ENCODE results near the gene BRD3. TPM values are rescaled to one million over a fixed set of nuclear protein-coding genes. Genes with fewer than 3 reads are reported as not detected.

The BRD3 gene
- polyA plus RNA-seq, 3 donors, result 16.4 to 18.2 (median 17.1) TPM

- peaks cover 33% of the 10 kb centered on the region for H3K79me2 ChIP-seq (ENCODE audit: insufficient read depth, low read length)
- WGBS (ENCODE audit: insufficient coverage), result 30% methylated on average over 23 of the region's 31 CpGs
- peaks cover 30 to 36% of the 10 kb centered on the region in 2 donors for H3K4me1 ChIP-seq (ENCODE audit: control insufficient read depth in 1 of 2, insufficient read depth in 2 of 2, low read length in 2 of 2)
- peak overlapping the region; percentile 81 for H3K9ac ChIP-seq (ENCODE audit: insufficient read depth, low read length, poor library complexity, severe bottlenecking)
- Mint-ChIP-seq H3K9me3 (no peaks in the 10 kb centered on the region), H3K36me3 (peaks cover 1 to 2% of the 10 kb centered on the region in 2 donors), H3K4me3 (peak overlapping the region; percentile 87), H3K27me3 (ENCODE audit: low read depth in 3 of 3) (peaks cover 23 to 30% (median 27%) of the 10 kb centered on the region in 3 donors), H3K4me1 (peaks cover 33% of the 10 kb centered on the region), H3K27ac (peak overlapping the region; percentile 59 to 89 (median 84))
- no peaks in the 10 kb centered on the region for H3K36me3 ChIP-seq (replicated peaks in 1 of 2; ENCODE audit: control insufficient read depth in 1 of 2, insufficient read depth in 2 of 2, low read length in 2 of 2)
- TF ChIP-seq, protein P1, sequence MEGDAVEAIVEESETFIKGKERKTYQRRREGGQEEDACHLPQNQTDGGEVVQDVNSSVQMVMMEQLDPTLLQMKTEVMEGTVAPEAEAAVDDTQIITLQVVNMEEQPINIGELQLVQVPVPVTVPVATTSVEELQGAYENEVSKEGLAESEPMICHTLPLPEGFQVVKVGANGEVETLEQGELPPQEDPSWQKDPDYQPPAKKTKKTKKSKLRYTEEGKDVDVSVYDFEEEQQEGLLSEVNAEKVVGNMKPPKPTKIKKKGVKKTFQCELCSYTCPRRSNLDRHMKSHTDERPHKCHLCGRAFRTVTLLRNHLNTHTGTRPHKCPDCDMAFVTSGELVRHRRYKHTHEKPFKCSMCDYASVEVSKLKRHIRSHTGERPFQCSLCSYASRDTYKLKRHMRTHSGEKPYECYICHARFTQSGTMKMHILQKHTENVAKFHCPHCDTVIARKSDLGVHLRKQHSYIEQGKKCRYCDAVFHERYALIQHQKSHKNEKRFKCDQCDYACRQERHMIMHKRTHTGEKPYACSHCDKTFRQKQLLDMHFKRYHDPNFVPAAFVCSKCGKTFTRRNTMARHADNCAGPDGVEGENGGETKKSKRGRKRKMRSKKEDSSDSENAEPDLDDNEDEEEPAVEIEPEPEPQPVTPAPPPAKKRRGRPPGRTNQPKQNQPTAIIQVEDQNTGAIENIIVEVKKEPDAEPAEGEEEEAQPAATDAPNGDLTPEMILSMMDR (IDR thresholded peaks at IDR 0.05), result no peak
- peak overlapping the region; percentile 93 for H3K4me2 ChIP-seq (replicated peaks; ENCODE audit: extremely low read depth, low read length, poor library complexity, severe bottlenecking)
- H3K27ac ChIP-seq (ENCODE audit: low read depth in 1 of 2, low read length in 2 of 2), result peak overlapping the region; percentile 13 to 80
- H3K9me3 ChIP-seq (replicated peaks in 1 of 2; ENCODE audit: control insufficient read depth in 1 of 2, insufficient read depth in 1 of 2, low read length in 2 of 2), result no peaks in the 10 kb centered on the region
- peaks cover 32% of the 10 kb centered on the region for H4K20me1 ChIP-seq (ENCODE audit: insufficient read depth, low read length)
- peak in 1 of 3 donors; percentile 2 for DNase-seq
- intact Hi-C loops (cut with micrococcal nuclease), result loop anchor here (1.0 to 10.0 kb wide), 4 partner anchors 44 to 856 kb away; partner anchors contain the start of genes WDR5 (in 2 of the 2), BRD3OS (in 1 of the 2) and RXRA (in 1 of the 2)
- H3K4me3 ChIP-seq (replicated peaks in 1 of 3; ENCODE audit: low read depth in 2 of 3, low read length in 3 of 3), result peak overlapping the region; percentile 53 to 86 (median 76)
- peak overlapping the region; percentile 90 for H2AFZ ChIP-seq (ENCODE audit: insufficient read depth, low read depth, low read length, poor library complexity, severe bottlenecking)
- H3K27me3 ChIP-seq (ENCODE audit: control insufficient read depth in 2 of 2, insufficient read depth in 2 of 2, low read length in 2 of 2), result peaks cover 0 to 19% of the 10 kb centered on the region in 2 donors
Measured at GRCh38 chr9:134068744-134069479, 1.1 kb upstream of the BRD3 start.

DNA sequence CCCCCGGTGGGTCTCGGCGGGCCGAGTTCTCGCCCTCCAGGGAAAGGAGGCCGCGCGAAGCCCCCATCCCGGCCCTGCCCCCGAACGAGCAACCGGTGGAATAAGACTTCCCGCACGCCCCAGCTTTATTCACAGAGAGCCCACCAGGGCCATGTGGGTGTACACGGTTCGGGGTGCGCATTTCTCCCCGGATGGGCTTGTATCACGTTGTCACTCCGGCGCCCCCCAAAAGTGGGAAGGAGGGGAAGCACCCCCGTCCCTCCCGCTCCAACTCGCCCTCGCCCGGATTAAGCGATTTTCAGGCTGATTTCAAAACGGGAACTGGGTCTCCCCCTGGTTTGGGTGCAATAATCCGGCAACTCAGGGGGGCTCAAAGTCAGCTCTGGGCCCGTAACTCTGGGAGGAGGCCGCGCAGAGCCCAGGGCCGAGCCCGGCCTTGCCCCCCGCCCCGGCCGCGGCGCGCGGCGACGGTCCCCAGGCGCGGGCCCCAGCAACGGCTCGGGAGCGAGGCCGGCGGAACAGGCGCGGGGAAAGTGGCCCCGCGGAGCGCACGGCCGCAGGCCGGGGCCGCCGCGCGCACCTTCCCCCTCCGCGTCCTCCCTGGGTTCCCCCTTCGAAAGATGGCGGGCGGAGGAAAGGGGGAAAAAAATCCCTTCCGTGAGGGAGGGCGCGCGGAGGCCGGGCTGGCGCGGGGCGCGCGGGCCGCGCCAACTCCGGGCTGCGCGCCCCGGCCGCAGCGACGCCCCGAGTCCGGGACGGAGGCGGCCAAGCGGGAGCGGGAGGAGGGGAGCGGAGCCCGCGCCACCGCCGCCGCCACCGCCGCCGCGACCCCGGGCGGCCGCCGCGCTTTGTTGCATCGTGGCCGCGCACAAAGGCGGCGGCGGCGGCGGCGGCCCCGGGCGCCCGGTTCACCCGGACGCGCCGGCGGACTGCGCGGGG, 644 bp downstream of the BRD3 start:
- H3K4me3 ChIP-seq (replicated peaks in 1 of 3; ENCODE audit: low read depth in 2 of 3, low read length in 3 of 3), result peak overlapping the region; percentile 43 to 87 (median 73)
- peaks cover 0 to 19% of the 10 kb centered on the region in 2 donors for H3K27me3 ChIP-seq (ENCODE audit: control insufficient read depth in 2 of 2, insufficient read depth in 2 of 2, low read length in 2 of 2)
- TF ChIP-seq, protein P1 (IDR thresholded peaks at IDR 0.05), result no peak
- DNase-seq, result peak in 1 of 3 donors; percentile 44
- H3K36me3 Mint-ChIP-seq, result peaks cover 12 to 18% of the 10 kb centered on the region in 2 donors
- H2AFZ ChIP-seq (ENCODE audit: insufficient read depth, low read depth, low read length, poor library complexity, severe bottlenecking), result no peak overlapping the region
- peak overlapping the region; percentile 83 to 95 (median 92) for H3K27ac Mint-ChIP-seq
- peak overlapping the region; percentile 61 to 80 for H3K27ac ChIP-seq (ENCODE audit: low read depth in 1 of 2, low read length in 2 of 2)
- under 1% methylated on average over 122 of the region's 126 CpGs for WGBS (ENCODE audit: insufficient coverage)
- H3K9me3 ChIP-seq (replicated peaks in 1 of 2; ENCODE audit: control insufficient read depth in 1 of 2, insufficient read depth in 1 of 2, low read length in 2 of 2), result no peaks in the 10 kb centered on the region
- peaks cover 47% of the 10 kb centered on the region for H3K4me1 Mint-ChIP-seq
- H4K20me1 ChIP-seq (ENCODE audit: insufficient read depth, low read length), result peaks cover 49% of the 10 kb centered on the region
- H3K9me3 Mint-ChIP-seq, result no peaks in the 10 kb centered on the region
- H3K4me1 ChIP-seq (ENCODE audit: control insufficient read depth in 1 of 2, insufficient read depth in 2 of 2, low read length in 2 of 2), result peaks cover 47 to 52% of the 10 kb centered on the region in 2 donors
- H3K4me3 Mint-ChIP-seq, result peak overlapping the region; percentile 87 to 94
- peaks cover 50% of the 10 kb centered on the region for H3K79me2 ChIP-seq (ENCODE audit: insufficient read depth, low read length)
- peak overlapping the region; percentile 74 for H3K9ac ChIP-seq (ENCODE audit: insufficient read depth, low read length, poor library complexity, severe bottlenecking)
- H3K27me3 Mint-ChIP-seq (ENCODE audit: low read depth in 3 of 3), result peaks cover 20 to 25% (median 25%) of the 10 kb centered on the region in 3 donors
- H3K4me2 ChIP-seq (replicated peaks; ENCODE audit: extremely low read depth, low read length, poor library complexity, severe bottlenecking), result peak overlapping the region; percentile 89
- no peaks in the 10 kb centered on the region for H3K36me3 ChIP-seq (replicated peaks in 1 of 2; ENCODE audit: control insufficient read depth in 1 of 2, insufficient read depth in 2 of 2, low read length in 2 of 2)
- intact Hi-C loops (cut with micrococcal nuclease), result loop anchor here (2.0 to 10.0 kb wide), 4 partner anchors 42 to 858 kb away; partner anchors contain the start of genes WDR5 (in 2 of the 2), BRD3OS (in 1 of the 2) and RXRA (in 1 of the 2)
